ENCODE measurements around the gene STK11IP. TPM values are rescaled to one million over a fixed set of nuclear protein-coding genes. Genes with fewer than 3 reads are reported as not detected.
A peak's percentile ranks its signal among the peaks of the same experiment; 100 is the strongest.

The STK11IP gene
- total and polyA plus RNA-seq, 2 of the 13 experiments (the other 11 are each of a cell fraction or from before 2014, with no cell fraction given), result 12.8 to 24.0 TPM

- TF ChIP-seq, protein P1, sequence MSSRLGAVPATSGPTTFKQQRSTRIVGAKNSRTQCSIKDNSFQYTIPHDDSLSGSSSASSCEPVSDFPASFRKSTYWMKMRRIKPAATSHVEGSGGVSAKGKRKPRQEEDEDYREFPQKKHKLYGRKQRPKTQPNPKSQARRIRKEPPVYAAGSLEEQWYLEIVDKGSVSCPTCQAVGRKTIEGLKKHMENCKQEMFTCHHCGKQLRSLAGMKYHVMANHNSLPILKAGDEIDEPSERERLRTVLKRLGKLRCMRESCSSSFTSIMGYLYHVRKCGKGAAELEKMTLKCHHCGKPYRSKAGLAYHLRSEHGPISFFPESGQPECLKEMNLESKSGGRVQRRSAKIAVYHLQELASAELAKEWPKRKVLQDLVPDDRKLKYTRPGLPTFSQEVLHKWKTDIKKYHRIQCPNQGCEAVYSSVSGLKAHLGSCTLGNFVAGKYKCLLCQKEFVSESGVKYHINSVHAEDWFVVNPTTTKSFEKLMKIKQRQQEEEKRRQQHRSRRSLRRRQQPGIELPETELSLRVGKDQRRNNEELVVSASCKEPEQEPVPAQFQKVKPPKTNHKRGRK (CRISPR knock-in tag; IDR thresholded peaks at IDR 0.05), result no peak
- TF ChIP-seq ZSCAN5A (CRISPR knock-in tag; IDR thresholded peaks at IDR 0.05; ENCODE audit: borderline replicate concordance) (no peak), REXO4 (CRISPR knock-in tag; IDR thresholded peaks at IDR 0.05; ENCODE audit: borderline replicate concordance) (0 out of 2 replicates have a peak, but pooled peaks have one; percentile 3), THRA (CRISPR knock-in tag; IDR thresholded peaks at IDR 0.05; ENCODE audit: borderline replicate concordance) (no peak; the same call in 1 of the 2 replicates), ASH2L (IDR thresholded peaks at IDR 0.05; ENCODE audit: insufficient read length, low read depth, low read length) (no peak), ZNF281 (CRISPR knock-in tag; IDR thresholded peaks at IDR 0.05; ENCODE audit: borderline replicate concordance) (no peak), KAT8 (CRISPR knock-in tag; IDR thresholded peaks at IDR 0.05) (0 out of 2 replicates have a peak, but pooled peaks have one; percentile 22), RFXAP (CRISPR knock-in tag; IDR thresholded peaks at IDR 0.05; ENCODE audit: borderline replicate concordance) (0 out of 2 replicates have a peak, but pooled peaks have one; percentile 34), FOXK1 (CRISPR knock-in tag; IDR thresholded peaks at IDR 0.05; ENCODE audit: borderline replicate concordance, low read depth) (no peak), ZNF558 (CRISPR knock-in tag; IDR thresholded peaks at IDR 0.05; ENCODE audit: borderline replicate concordance) (no peak)
- TF ChIP-seq, protein P2, sequence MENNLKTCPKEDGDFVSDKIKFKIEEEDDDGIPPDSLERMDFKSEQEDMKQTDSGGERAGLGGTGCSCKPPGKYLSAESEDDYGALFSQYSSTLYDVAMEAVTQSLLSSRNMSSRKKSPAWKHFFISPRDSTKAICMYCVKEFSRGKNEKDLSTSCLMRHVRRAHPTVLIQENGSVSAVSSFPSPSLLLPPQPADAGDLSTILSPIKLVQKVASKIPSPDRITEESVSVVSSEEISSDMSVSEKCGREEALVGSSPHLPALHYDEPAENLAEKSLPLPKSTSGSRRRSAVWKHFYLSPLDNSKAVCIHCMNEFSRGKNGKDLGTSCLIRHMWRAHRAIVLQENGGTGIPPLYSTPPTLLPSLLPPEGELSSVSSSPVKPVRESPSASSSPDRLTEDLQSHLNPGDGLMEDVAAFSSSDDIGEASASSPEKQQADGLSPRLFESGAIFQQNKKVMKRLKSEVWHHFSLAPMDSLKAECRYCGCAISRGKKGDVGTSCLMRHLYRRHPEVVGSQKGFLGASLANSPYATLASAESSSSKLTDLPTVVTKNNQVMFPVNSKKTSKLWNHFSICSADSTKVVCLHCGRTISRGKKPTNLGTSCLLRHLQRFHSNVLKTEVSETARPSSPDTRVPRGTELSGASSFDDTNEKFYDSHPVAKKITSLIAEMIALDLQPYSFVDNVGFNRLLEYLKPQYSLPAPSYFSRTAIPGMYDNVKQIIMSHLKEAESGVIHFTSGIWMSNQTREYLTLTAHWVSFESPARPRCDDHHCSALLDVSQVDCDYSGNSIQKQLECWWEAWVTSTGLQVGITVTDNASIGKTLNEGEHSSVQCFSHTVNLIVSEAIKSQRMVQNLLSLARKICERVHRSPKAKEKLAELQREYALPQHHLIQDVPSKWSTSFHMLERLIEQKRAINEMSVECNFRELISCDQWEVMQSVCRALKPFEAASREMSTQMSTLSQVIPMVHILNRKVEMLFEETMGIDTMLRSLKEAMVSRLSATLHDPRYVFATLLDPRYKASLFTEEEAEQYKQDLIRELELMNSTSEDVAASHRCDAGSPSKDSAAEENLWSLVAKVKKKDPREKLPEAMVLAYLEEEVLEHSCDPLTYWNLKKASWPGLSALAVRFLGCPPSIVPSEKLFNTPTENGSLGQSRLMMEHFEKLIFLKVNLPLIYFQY (CRISPR knock-in tag; IDR thresholded peaks at IDR 0.05; ENCODE audit: borderline replicate concordance), result peak; percentile 42; the same call in 1 of the 2 replicates
Observed at GRCh38 chr2:219575566-219576504, 21.8 kb upstream of the STK11IP start (continued).

All from HepG2 (cell line).